H1 (cell line): ENCODE data around the gene ACTA2. TPM values are rescaled to one million over a fixed set of nuclear protein-coding genes. Genes with fewer than 3 reads are reported as not detected.

ENCODE experiments used
- CTCF ChIA-PET: fragments of 300-600 bp; sonication (Branson Sonifier 250); formaldehyde crosslinking; loops from one replicate; lab custom pipeline; 2021; ENCODE audit not compliant: partially characterized antibody; lab: Charles Lee
- POLR2A ChIA-PET: fragments of 300-600 bp; sonication (Branson Sonifier 250); formaldehyde crosslinking; loops from one replicate; lab custom pipeline; 2021; ENCODE audit warnings: inconsistent platforms; ENCODE audit not compliant: partially characterized antibody; lab: Charles Lee
- DNase-seq, 2 experiments: peaks; one replicate each; pipeline versions ENCODE4 v3.0.0 to v3.0.0-alpha.2; 2010 to 2022; ENCODE audit warnings: low spot score in 2 of 2, low read depth in 1 of 2, mixed read lengths in 1 of 2
- FAIRE-seq: peaks from 2 replicates; lab custom pipeline; 2011; peaks lifted over from hg19 to GRCh38; lab: Jason Lieb, UNC
- H2AFZ ChIP-seq: 2 replicates; pipeline ENCODE4 v1.8.1; 2012; ENCODE audit warnings: low read length, inconsistent platforms
- H2AK5ac ChIP-seq: 2 replicates; pipeline ENCODE4 v1.6.1; 2013; ENCODE audit warnings: low read depth, low read length
- H2BK120ac ChIP-seq: replicated peaks from 2 replicates; pipeline ENCODE3; 2013; ENCODE audit warnings: low read depth, low read length, inconsistent platforms
- H2BK12ac ChIP-seq: 2 replicates; pipeline ENCODE4 v1.6.1; 2013; ENCODE audit warnings: low read depth, low read length
- H2BK15ac ChIP-seq: 2 replicates; pipeline ENCODE4 v1.6.1; 2013; ENCODE audit warnings: low read length
- H2BK20ac ChIP-seq: 2 replicates; pipeline ENCODE4 v1.6.1; 2013; ENCODE audit warnings: low read length
- H2BK5ac ChIP-seq: 2 replicates; pipeline ENCODE4 v1.6.1; 2013; ENCODE audit warnings: low read depth, low read length
- H3K14ac ChIP-seq: 2 replicates; pipeline ENCODE4 v1.6.1; 2013; ENCODE audit warnings: inconsistent platforms; ENCODE audit not compliant: insufficient read length
- H3K18ac ChIP-seq: 2 replicates; pipeline ENCODE4 v1.6.1; 2013; ENCODE audit warnings: low read length; ENCODE audit errors: extremely low read depth
- H3K23ac ChIP-seq: 2 replicates; pipeline ENCODE4 v1.6.1; 2013; ENCODE audit warnings: inconsistent platforms; ENCODE audit not compliant: insufficient read length
- H3K23me2 ChIP-seq: 2 replicates; pipeline ENCODE4 v1.6.1; 2013; ENCODE audit warnings: low read depth, low read length
- H3K27ac ChIP-seq: 2 replicates; pipeline ENCODE4 v1.6.1; 2011; ENCODE audit warnings: low read depth, low read length, inconsistent platforms
- H3K27me3 ChIP-seq, 4 experiments: replicated peaks in 1 of 4; 1 replicate in 1 of 4; 2 replicates in 3 of 4; pipeline versions ENCODE4 v1.6.1 to v1.8.1; 2011 to 2013; ENCODE audit warnings: low read length in 3 of 4, mild to moderate bottlenecking in 3 of 4, inconsistent platforms in 2 of 4, mixed read lengths in 2 of 4, moderate library complexity in 1 of 4; ENCODE audit not compliant: control insufficient read depth in 3 of 4, insufficient read depth in 3 of 4; ENCODE audit errors: extremely low read depth in 1 of 4
- H3K36me3 ChIP-seq, 4 experiments: 2 replicates each; pipeline versions ENCODE4 v1.6.1 to v1.8.1; 2011 to 2013; ENCODE audit warnings: mild to moderate bottlenecking in 4 of 4, low read length in 3 of 4, moderate library complexity in 2 of 4, control low read depth in 1 of 4, inconsistent platforms in 1 of 4; ENCODE audit not compliant: insufficient read depth in 4 of 4, control insufficient read depth in 2 of 4
- H3K4ac ChIP-seq: replicated peaks from 2 replicates; pipeline ENCODE3; 2013; ENCODE audit warnings: low read length, low read depth, mixed read lengths, inconsistent platforms; ENCODE audit not compliant: insufficient read length
- H3K4me1 ChIP-seq, 4 experiments: replicated peaks in 1 of 4; 1 replicate in 1 of 4; 2 replicates in 3 of 4; pipeline versions ENCODE4 v1.6.1 to v1.8.1; 2011 to 2013; ENCODE audit warnings: low read length in 3 of 4, inconsistent platforms in 2 of 4, mixed read lengths in 1 of 4; ENCODE audit not compliant: insufficient read depth in 4 of 4, control insufficient read depth in 3 of 4
- H3K4me2 ChIP-seq, 2 experiments: 2 replicates each; pipeline versions ENCODE4 v1.6.1 to v1.8.1; 2011 to 2013; ENCODE audit warnings: low read depth in 2 of 2, low read length in 2 of 2, control low read depth in 1 of 2, inconsistent platforms in 1 of 2, mild to moderate bottlenecking in 1 of 2; ENCODE audit not compliant: insufficient read depth in 1 of 2
- H3K4me3 ChIP-seq, 4 experiments: fragments of 200-600, 300-600 bp in 1 of 4; sonication (generic), shearing (Covaris generic), sonication (Bioruptor Twin) in 1 of 4; 2 replicates each; pipeline versions ENCODE4 v1.5.1 to v1.8.1; 2011 to 2016; ENCODE audit warnings: low read length in 4 of 4, low read depth in 3 of 4, control low read depth in 2 of 4, inconsistent platforms in 2 of 4, mild to moderate bottlenecking in 2 of 4, mixed read lengths in 1 of 4, moderate library complexity in 1 of 4; ENCODE audit not compliant: insufficient read depth in 2 of 4; ENCODE audit errors: extremely low read depth in 1 of 4
- H3K56ac ChIP-seq: replicated peaks from 2 replicates; pipeline ENCODE3; 2013; ENCODE audit warnings: low read depth, mild to moderate bottlenecking, mixed read lengths, low read length, inconsistent platforms; ENCODE audit not compliant: insufficient read length
- H3K79me1 ChIP-seq: 2 replicates; pipeline ENCODE4 v1.6.1; 2013; ENCODE audit warnings: low read depth, low read length, control low read depth
- H3K79me2 ChIP-seq, 2 experiments: 2 replicates each; pipeline versions ENCODE4 v1.6.1 to v1.8.1; 2012 to 2013; ENCODE audit warnings: low read length in 2 of 2, mild to moderate bottlenecking in 2 of 2, inconsistent platforms in 1 of 2; ENCODE audit not compliant: insufficient read depth in 2 of 2, control insufficient read depth in 1 of 2
- H3K9ac ChIP-seq, 4 experiments: replicated peaks in 1 of 4; 1 replicate in 1 of 4; 2 replicates in 3 of 4; pipeline versions ENCODE4 v1.6.1 to v1.8.1; 2011 to 2013; ENCODE audit warnings: low read depth in 3 of 4, low read length in 3 of 4, control low read depth in 2 of 4, mild to moderate bottlenecking in 2 of 4, moderate library complexity in 2 of 4, inconsistent platforms in 1 of 4; ENCODE audit errors: extremely low read depth in 1 of 4
- H3K9me3 ChIP-seq, 2 experiments: 2 replicates each; pipeline versions ENCODE4 v1.6.1 to v1.8.1; 2012 to 2013; ENCODE audit warnings: mild to moderate bottlenecking in 2 of 2, moderate library complexity in 2 of 2, control low read depth in 1 of 2, inconsistent platforms in 1 of 2, low read depth in 1 of 2, low read length in 1 of 2, mixed read lengths in 1 of 2; ENCODE audit not compliant: insufficient read depth in 2 of 2
- H4K20me1 ChIP-seq, 2 experiments: replicated peaks in 1 of 2; 2 replicates each; pipeline versions ENCODE3 to v1.8.1; 2011 to 2013; ENCODE audit warnings: inconsistent platforms in 2 of 2, low read length in 2 of 2, mild to moderate bottlenecking in 1 of 2; ENCODE audit not compliant: insufficient read depth in 2 of 2, control insufficient read depth in 1 of 2
- H4K5ac ChIP-seq: 2 replicates; pipeline ENCODE4 v1.6.1; 2013; ENCODE audit warnings: low read length, low read depth, mixed read lengths, inconsistent platforms; ENCODE audit not compliant: insufficient read length
- H4K8ac ChIP-seq: 2 replicates; pipeline ENCODE4 v1.8.0; 2013; ENCODE audit warnings: mild to moderate bottlenecking, moderate library complexity, low read length, inconsistent platforms; ENCODE audit not compliant: insufficient read depth; ENCODE audit errors: extremely low read depth
- H4K91ac ChIP-seq: replicated peaks from 2 replicates; pipeline ENCODE3; 2013; ENCODE audit warnings: low read length, mixed read lengths, inconsistent platforms; ENCODE audit not compliant: insufficient read length
- BRCA1 ChIP-seq: IDR thresholded peaks from 2 replicates; pipeline ENCODE4 v1.6.1; 2012; ENCODE audit warnings: low read depth, low read length, improper control_type of control experiment
- CHD2 ChIP-seq: IDR thresholded peaks from 2 replicates; pipeline ENCODE4 v1.6.1; 2012; ENCODE audit warnings: low read length, improper control_type of control experiment
- CTCF ChIP-seq, 3 experiments: IDR thresholded peaks; 1 replicate in 2 of 3; 2 replicates in 1 of 3; pipeline versions ENCODE4 v1.5.1 to v1.6.1; 2011; ENCODE audit warnings: low read length in 3 of 3, mild to moderate bottlenecking in 3 of 3, inconsistent platforms in 2 of 3, low read depth in 1 of 3, moderate library complexity in 1 of 3; ENCODE audit not compliant: insufficient read depth in 1 of 3; ENCODE audit errors: control extremely low read depth in 1 of 3
- E2F6 ChIP-seq: IDR thresholded peaks from 2 replicates; pipeline ENCODE4 v1.6.1; 2012; ENCODE audit warnings: inconsistent platforms
- GTF2F1 ChIP-seq: IDR thresholded peaks from 2 replicates; pipeline ENCODE4 v1.6.1; 2012; ENCODE audit warnings: low read depth, low read length, improper control_type of control experiment, borderline replicate concordance
- MAFK ChIP-seq: IDR thresholded peaks from 2 replicates; pipeline ENCODE4 v1.6.1; 2012; ENCODE audit warnings: low read depth, mild to moderate bottlenecking, improper control_type of control experiment, low read length
- NANOG ChIP-seq: IDR thresholded peaks from 2 replicates; pipeline ENCODE4 v1.6.1; 2011; ENCODE audit warnings: low read length, low read depth, mild to moderate bottlenecking, inconsistent platforms; ENCODE audit not compliant: insufficient read depth, poor library complexity, severe bottlenecking
- NRF1 ChIP-seq: IDR thresholded peaks from 2 replicates; pipeline ENCODE4 v1.6.1; 2011; ENCODE audit warnings: mild to moderate bottlenecking, low read depth, low read length, improper control_type of control experiment
- RAD21 ChIP-seq, 2 experiments: IDR thresholded peaks in 1 of 2; conservative IDR thresholded peaks in 1 of 2; 2 replicates each; pipeline ENCODE4 v1.6.1; 2011; ENCODE audit warnings: low read depth in 2 of 2, low read length in 2 of 2, improper control_type of control experiment in 1 of 2, inconsistent platforms in 1 of 2, mild to moderate bottlenecking in 1 of 2, moderate library complexity in 1 of 2
- TAF7 ChIP-seq: optimal IDR thresholded peaks from 2 replicates; pipeline ENCODE3; 2011; ENCODE audit warnings: low read depth, mild to moderate bottlenecking, inconsistent platforms, low read length, moderate library complexity, borderline replicate concordance
- TCF12 ChIP-seq: IDR thresholded peaks from 2 replicates; pipeline ENCODE4 v1.6.1; 2011; ENCODE audit warnings: low read depth, mild to moderate bottlenecking, low read length
- WGBS, 2 experiments: shearing (Covaris generic) in 1 of 2; methylation state at CpG; one replicate each; pipeline versions ENCODE4 v1.1.6 to v1.1.7; 2013 to 2015; ENCODE audit warnings: low lambda C conversion rate in 2 of 2, mixed read lengths in 2 of 2, inconsistent platforms in 1 of 2, low coverage in 1 of 2, missing lambda C conversion rate in 1 of 2; ENCODE audit not compliant: insufficient replicate concordance in 2 of 2, insufficient coverage in 1 of 2, insufficient read length in 1 of 2; ENCODE audit errors: extremely low coverage in 1 of 2, missing lambda C conversion rate in 1 of 2; 5-methylcytosine and 5-hydroxymethylcytosine counted together
- polyA plus RNA-seq, 7 experiments: library from polyadenylated mRNA; depleted of rRNA in 3 of 7; stranded (reverse) in 5 of 7; unstranded in 2 of 7; fragments of >200 nt in 5 of 7; fragments of 200-250 nt in 2 of 7; gene quantifications; 1 replicate in 5 of 7; 2 replicates in 1 of 7; 4 replicates in 1 of 7; pipeline versions ENCODE4 v1.2.1 to v1.2.3, GENCODE V29; 2011 to 2013; ENCODE audit warnings: missing spikeins in 2 of 7, mixed read lengths in 2 of 7
- total RNA-seq: library from RNA; stranded (reverse); fragmentation: NEBNext Ultra II Directional; extraction: Animal tissue kit (Norgen Biotek cat#: 25700); gene quantifications from 2 replicates; pipeline ENCODE4 v1.2.1, GENCODE V29; 2021

Gene ACTA2
- total and polyA plus RNA-seq, 2 of the 8 experiments (the other 6 are each of a cell fraction or from before 2014, with no cell fraction given) = 3.5 to 8.9 TPM

GRCh38 chr10:88983206-88983605, 30.6 kb upstream of the ACTA2 start:
- POLR2A ChIA-PET = no interaction called here
- Histone ChIP-seq H3K36me3 (no peaks in the 10 kb centered on the region), H3K9me3 (no peaks in the 10 kb centered on the region), H3K14ac (no peak overlapping the region), H2AFZ (no peak overlapping the region), H3K27me3 (no peaks in the 10 kb centered on the region), H2BK120ac (no peak overlapping the region), H4K91ac (no peak overlapping the region), H3K4me3 (no peak overlapping the region), H3K9ac (no peak overlapping the region), H4K8ac (no peak overlapping the region), H4K20me1 (no peaks in the 10 kb centered on the region), H3K23ac (no peak overlapping the region), H2BK12ac (no peak overlapping the region), H3K27ac (no peak overlapping the region), H2BK15ac (no peak overlapping the region), H2BK5ac (no peak overlapping the region), H3K79me2 (no peaks in the 10 kb centered on the region), H2AK5ac (no peak overlapping the region), H3K4ac (no peak overlapping the region), H3K79me1 (no peaks in the 10 kb centered on the region), H3K18ac (no peak overlapping the region), H3K23me2 (no peaks in the 10 kb centered on the region), H3K56ac (no peak overlapping the region), H3K4me1 (peaks cover 0 to 4% (median 0%) of the 10 kb centered on the region in 4 experiments; a peak in 1 of 7 replicates), H3K4me2 (no peak overlapping the region), H2BK20ac (no peak overlapping the region), H4K5ac (no peak overlapping the region)
- 90% methylated on average over 2 of the region's 2 CpGs; no CpG with 5 or more reads in 1 of the 2 experiments for WGBS, 2 experiments
- no peak for FAIRE-seq
- no peak for DNase-seq
- CTCF ChIA-PET = interaction anchor here (1.2 to 2.9 kb wide), 5 partner anchors 8 to 255 kb away, joined by 3 to 12 read pairs (median 7); partner anchors contain the start of gene FAS
- TF ChIP-seq CTCF (IDR thresholded peaks at IDR 0.05; ENCODE audit: control extremely low read depth in 1 of 3, insufficient read depth in 1 of 3, low read depth in 1 of 3, low read length in 3 of 3) (no peak), MAFK (no peak), NRF1 (no peak), E2F6 (no peak), RAD21 (IDR thresholded peaks at IDR 0.05 in 1 of 2, conservative IDR thresholded peaks at IDR 0.05 in 1 of 2; ENCODE audit: low read depth in 2 of 2, low read length in 2 of 2) (no peak), GTF2F1 (no peak), TAF7 (no peak), CHD2 (no peak), TCF12 (no peak), BRCA1 (no peak), NANOG (no peak)
